Stimulated activated CD4-positive, alpha-beta T cell treated with anti-CD3 and anti-CD28 coated beads, Interleukin-15, amount 100 ng/mL, for 24 hours (primary cell): ENCODE data around the gene KCNT2.
"Not testable (repeated sequence)": the region's sequence is repeated elsewhere in the genome, so short reads cannot be mapped to it uniquely, and the experiment has no call there.

Experiments
- DNase-seq: peaks from one replicate; pipeline ENCODE4 v3.0.0-alpha.2; 2020

The KCNT2 gene

GRCh38 chr1:196608390-196609369, at the start of gene KCNT2:
TSS of gene KCNT2 (minus strand) at chr1:196608440. CDS start at chr1:196608309, 131 bp downstream.
- DNase-seq: peak; percentile 2

DNA sequence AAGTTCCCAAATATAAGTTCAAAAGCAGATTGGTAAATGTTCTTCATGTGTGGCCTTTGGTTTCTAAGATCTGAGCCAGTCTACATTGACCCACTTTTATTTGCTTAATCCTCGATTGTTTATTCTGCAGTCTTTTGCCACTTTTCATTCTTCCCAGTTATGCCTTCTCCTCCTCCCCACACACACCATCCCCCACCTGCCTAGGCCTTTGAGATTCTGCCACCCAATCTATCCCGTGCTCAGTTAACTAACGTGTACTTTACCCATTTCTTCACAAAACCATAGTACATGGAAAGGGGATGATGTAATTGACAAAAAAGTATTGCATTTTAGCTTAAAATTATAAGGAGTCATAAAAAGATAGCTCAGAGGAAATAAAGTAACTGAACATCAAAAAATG, 47.3 kb upstream of the KCNT2 start:
- no peak for DNase-seq

DNA sequence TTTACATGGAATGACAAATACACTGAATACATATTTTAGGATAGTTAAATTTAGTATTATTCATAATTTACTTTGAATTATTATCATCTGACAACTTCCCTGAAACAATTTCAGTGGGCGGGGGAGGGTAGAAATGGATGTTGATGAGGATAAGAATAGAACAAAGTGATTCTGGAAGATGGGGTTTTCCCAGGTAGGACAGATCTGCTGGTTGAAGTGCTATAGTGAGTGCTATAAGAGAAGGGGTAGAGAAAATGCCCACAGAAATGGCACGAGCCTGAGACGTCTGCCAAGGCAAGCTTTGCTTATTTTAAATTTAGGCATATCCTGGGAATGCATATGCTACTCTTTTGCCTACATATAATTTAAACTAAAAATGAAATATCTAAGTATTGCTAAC, 46.8 kb upstream of the KCNT2 start:
- DNase-seq: no peak

DNA sequence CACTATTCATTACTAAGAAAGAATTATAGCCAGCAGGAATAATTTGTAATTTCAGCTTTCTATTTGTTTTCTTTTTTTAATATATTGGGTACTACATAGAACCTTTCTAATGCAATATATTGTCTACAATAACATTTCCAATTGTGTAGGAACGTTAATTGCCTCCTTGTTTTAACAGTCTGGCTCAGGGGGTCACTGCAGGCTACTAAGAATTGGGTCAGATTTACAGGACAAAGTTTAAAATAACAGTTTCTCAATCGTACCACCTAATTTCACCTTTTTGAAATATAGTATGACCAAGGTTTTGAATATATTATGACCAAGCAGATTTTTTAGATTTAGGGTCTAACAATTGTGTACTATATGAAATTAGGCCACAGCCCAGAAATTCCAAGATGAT, 46.0 kb upstream of the KCNT2 start:
- DNase-seq: no peak

GRCh38 chr1:196651637-196652215, 43.5 kb upstream of the KCNT2 start, which contains the start of gene CFH:
TSS of gene CFH (plus strand) at chr1:196652043. CDS start at chr1:196652118, 75 bp downstream.
- DNase-seq: no peak

DNA sequence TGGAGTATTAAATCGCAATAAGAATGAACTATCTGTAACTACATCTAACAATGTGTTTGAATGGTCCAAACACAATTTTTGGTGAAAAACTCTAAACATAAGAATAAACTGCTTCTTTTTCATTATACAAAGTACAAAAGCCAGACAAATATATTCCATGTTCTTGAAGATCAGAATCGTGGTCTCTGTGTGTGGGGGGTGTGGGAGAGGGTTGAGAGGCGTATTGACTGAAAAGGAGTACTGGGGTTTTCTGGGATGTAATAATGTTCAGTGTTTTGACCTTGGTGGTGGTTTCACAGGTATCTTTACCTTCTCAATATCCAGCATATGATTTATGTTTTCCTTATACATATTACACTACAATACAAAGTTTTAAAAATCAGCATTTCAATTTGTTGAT, 42.8 kb upstream of the KCNT2 start:
- DNase-seq: no peak

DNA sequence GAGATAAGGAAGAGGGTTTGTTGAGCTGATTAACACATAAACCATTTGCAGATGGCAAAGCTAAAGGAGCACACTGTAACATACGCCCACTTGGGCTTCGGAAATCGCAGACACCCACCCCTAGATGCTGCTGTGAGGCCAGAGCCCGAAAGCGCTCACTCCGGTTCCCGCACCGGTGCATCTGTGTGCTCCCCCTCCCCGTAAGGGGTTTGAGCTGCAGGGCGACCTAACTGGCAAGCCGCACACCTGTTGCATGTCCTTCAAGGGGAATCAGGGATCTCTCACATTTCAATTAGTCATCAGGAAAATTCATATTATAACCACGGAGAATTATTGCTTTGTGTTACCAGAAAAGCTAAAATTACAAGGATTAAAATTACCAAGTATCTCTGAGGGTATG, 42.2 kb upstream of the KCNT2 start:
- DNase-seq: no peak

GRCh38 chr1:196649990-196650389, 41.8 kb upstream of the KCNT2 start:
- no peak for DNase-seq

GRCh38 chr1:196640976-196641375, 32.7 kb upstream of the KCNT2 start:
- DNase-seq: no peak

- DNase-seq: not testable (repeated sequence)
These were observed 31.1 kb upstream of the KCNT2 start for GRCh38 chr1:196639291-196639690.

DNA sequence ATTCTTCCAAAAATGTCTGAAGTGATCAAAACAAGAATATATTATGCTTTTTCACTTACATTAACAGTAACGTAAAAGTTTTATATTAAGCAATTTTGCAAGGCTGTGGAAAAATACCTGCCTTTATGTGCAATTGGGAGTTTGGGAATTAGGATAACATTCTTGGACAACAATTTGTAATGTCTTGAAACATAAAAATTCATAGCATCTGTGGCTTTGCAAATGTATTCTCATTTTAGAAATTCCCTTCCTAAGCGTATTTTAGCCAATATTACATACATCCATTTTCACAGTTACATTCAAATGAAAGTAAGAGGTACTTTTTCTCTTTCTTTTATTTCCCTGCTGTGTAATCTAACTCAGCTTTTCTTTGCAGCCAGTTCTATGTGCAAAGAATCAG, 30.2 kb upstream of the KCNT2 start:
- DNase-seq: no peak

GRCh38 chr1:196637606-196638005, 29.4 kb upstream of the KCNT2 start:
- no peak for DNase-seq

DNA sequence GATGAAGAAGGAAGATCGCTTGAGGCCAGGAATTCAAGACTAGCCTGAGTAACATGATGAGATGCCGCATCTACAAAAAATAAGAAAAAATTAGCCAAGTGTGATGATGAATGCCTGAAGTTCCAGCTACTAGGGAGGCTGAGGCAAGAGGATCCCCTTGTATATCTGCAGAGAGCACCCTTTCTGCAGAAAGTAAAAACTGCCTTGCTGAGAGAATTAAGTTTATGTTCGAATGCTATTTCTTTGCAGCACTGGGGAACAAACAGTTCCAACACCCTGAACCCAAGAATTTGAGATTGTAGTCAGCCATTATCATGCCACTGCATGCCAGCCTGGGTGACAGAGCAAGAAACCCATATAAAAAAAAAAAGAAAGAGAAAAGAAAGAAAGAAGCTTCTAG, 20.6 kb upstream of the KCNT2 start:
- no peak for DNase-seq

DNA sequence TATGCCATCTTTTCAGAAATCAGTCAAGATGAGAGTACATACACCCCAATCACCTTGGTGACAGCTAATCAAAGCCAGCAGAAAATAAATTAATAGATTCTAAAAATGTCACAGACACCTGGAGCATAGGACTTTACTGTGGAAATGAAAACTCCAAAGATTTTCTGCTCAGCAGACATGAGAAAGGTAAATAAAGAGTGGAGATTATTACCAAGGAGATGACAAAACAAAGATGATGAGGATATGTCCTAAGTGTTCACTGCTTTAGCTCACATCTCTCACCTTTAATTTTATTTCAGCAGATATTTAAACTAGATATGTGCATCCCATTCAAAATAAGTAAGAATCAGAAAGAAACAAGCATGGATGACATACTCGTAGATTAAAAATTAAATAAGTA, 14.8 kb upstream of the KCNT2 start:
- DNase-seq: no peak

DNA sequence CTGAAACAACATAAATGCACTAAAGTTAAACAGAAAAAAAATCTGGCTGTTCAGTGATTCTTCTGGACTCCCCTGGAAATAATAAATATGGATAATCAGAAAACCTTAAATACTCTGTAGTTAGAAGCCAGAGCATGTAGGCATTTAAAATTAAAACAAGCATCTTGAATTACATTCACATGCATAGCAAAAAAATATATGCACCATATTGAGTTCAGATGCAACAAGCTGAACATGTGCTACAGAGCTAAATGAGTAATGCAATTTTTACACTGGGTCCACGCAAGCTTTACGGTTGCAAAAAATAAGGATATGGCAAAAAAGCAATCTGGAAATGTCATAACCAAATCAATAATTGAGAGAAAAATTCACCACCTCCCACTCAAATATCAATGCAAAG, 11.5 kb upstream of the KCNT2 start:
- DNase-seq: no peak

DNA sequence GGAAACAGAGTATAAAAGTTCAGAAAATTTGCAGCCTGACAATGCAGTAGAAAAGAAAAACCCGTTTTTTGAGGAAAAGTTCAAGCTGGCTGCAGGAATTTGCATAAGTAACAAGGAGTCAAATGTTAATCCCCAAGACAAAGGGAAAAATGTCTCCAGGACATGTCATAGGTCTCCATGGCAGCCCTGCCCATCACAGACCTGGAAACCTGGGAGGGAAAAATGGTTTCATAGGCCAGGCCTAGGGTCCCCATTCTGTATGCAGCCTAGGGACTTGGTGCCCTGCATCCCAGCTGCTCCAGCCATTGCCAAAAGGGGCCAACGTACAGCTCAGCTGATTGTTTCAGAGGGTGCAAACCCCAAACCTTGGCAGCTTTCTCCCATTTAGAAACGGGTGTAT, 3.6 kb upstream of the KCNT2 start:
- DNase-seq: no peak

DNA sequence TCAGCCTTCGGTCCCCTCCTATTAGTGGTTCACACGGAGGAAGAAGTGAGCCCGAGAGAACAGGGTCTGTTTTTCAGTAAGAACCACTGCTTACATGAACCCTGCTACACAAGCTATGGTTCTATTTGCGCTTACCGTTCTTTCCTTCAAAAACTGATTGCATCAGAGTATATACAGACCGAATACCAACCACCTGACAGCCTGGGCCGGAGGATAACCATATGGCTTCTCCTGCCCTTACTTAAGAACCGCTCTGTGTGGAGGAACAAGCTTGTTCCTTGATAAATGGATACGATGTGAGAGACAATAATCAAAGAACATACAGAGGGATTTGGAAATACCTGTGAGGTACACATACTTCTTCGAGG, 1.1 kb upstream of the KCNT2 start:
- DNase-seq: no peak

GRCh38 chr1:196607981-196608380, 259 bp downstream of the KCNT2 start:
- no peak for DNase-seq

- DNase-seq: no peak
These were observed 4.6 kb downstream of the KCNT2 start for GRCh38 chr1:196603651-196604050.

- no peak for DNase-seq
These were observed 9.1 kb downstream of the KCNT2 start for GRCh38 chr1:196598942-196599748.

DNA sequence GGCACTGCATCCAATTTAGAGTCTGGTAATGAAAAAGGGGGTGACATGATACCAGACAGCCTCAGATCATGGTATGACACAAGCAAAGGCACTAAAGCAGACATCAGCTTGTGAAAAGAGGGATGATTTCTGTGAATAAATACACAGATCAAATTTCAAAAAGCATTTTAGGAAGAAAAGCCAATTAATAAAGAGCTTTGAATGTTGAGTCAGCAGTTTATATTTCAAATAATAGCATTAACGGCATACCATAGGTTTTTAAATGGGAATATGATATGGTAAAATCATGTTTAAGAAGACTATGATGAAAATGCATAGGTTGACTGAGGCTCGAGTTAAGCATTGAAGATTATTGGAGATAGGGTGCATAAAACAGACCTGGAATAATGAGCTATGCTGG, 13.5 kb downstream of the KCNT2 start:
- no peak for DNase-seq

GRCh38 chr1:196593955-196594354, 14.3 kb downstream of the KCNT2 start:
- DNase-seq: no peak

- no peak for DNase-seq
These were observed 17.3 kb downstream of the KCNT2 start for GRCh38 chr1:196590959-196591358.
